Hepatocyte (in vitro differentiated cells): ENCODE results near the gene PTPRH.
"Not testable (repeated sequence)": the region's sequence is repeated elsewhere in the genome, so short reads cannot be mapped to it uniquely, and the experiment has no call there.

Experiments used
- CTCF ChIP-seq: fragments of 200-600 bp; sonication (generic); IDR thresholded peaks from 2 replicates; pipeline ENCODE4 v1.5.1; 2016; ENCODE audit warnings: antibody characterized with exemption, mild to moderate bottlenecking; ENCODE audit not compliant: poor library complexity
- EZH2 ChIP-seq: fragments of 200-600 bp; sonication (generic); IDR thresholded peaks from 2 replicates; pipeline ENCODE4 v1.6.1; 2016; ENCODE audit warnings: antibody characterized with exemption, mild to moderate bottlenecking, borderline replicate concordance
- EZH2phosphoT487 ChIP-seq: fragments of 200-600 bp; sonication (generic); IDR thresholded peaks from one replicate; pipeline ENCODE4 v1.6.1; 2018; ENCODE audit warnings: antibody characterized with exemption, mild to moderate bottlenecking, low read depth, moderate library complexity; ENCODE audit not compliant: unreplicated experiment, severe bottlenecking

GRCh38 chr19:55202199-55202598 is 7.1 kb downstream of the PTPRH start:
- peak; percentile 14 for TF ChIP-seq CTCF
- TF ChIP-seq EZH2, EZH2phosphoT487: not testable (repeated sequence)
